ENCODE results near the gene DNAJC18.

Gene DNAJC18

DNA sequence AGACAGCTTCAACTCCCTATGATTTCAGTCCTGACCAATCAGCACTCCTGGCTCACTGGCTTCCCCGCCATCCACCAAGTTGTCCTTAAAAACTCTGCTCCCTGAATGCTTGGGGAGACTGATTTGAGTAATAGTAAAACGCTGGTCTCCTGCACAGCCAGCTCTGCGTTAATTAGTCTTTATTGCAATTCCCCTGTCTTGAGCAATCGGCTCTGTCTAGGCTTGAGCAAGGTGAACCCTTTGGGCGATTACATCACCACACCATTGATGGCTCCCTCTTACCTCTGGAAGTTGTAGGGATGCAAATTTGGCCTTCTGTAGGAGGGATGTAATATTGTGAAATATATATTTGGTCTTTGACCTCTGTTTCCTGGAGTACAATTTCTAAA, 53.3 kb downstream of the DNAJC18 start:
- no peak for DNase-seq

DNA sequence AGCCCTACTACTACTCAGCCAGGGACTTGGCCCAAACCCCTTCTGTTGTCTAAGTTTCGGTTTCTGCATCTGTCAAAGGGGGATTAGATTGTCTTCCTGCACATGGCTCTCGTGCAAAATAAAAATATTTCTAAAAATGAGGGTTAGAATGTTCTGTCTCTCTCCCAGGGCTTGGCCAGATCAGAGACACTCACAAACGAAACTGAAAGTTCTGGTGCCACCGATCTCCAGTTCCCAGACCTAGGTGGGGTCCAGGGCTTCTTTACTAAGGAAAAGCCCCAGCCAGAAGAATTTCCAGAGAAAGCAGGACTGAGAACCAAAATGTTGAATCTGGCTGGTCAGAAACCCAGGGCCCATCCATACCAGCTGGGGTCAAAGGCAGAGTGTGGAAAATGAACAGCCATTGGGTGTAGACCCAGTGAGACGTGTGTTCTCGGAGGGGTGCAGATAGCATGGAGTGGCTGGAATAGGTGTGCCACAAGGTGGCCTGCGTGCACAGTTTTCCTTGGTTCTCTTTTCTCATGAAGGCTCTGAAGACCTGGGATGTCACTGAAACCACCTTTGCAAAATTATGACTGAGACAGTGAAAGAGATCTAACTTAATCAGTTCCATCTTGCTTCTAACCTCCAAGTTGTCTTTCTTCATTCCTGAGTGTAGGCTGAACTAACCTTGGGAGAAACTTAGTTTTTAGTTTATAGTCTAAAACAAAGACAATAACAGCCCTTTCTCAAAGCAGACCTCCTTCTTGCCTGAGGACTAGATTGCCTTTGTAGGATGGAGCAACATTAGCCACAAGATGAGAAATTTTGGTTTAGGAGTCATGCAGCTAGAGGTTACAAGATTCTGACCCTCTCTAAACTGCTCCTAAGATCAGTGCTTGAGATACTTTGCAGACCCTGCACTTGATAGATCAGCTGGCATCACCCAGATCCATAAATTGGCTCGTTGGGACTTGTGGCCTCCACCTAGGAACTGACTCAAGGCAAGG, 54.0 kb downstream of the DNAJC18 start:
- no peak for DNase-seq

DNA sequence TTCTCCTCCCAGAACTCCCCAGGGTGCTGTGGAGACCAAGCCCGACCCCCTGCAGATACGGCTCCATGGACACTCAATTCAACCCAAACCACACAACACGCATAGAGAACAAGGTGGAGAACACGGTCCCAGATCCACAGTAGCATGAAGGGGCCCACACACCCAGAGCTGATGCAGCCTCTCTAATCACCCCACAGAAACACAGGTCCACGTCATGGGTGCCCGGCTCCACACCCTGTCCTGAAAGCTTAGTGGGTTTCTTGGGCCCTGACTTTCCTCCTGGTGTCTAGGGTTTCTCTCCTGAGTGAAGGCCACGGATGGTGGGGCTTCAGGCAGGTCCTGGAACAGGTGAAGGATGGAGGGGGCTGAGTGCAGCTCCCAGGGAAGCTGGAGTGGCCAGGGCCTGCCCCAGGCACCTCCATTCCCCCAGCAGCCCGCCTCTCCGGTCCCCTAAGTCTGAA, 54.7 kb downstream of the DNAJC18 start:
- DNase-seq = no peak

DNA sequence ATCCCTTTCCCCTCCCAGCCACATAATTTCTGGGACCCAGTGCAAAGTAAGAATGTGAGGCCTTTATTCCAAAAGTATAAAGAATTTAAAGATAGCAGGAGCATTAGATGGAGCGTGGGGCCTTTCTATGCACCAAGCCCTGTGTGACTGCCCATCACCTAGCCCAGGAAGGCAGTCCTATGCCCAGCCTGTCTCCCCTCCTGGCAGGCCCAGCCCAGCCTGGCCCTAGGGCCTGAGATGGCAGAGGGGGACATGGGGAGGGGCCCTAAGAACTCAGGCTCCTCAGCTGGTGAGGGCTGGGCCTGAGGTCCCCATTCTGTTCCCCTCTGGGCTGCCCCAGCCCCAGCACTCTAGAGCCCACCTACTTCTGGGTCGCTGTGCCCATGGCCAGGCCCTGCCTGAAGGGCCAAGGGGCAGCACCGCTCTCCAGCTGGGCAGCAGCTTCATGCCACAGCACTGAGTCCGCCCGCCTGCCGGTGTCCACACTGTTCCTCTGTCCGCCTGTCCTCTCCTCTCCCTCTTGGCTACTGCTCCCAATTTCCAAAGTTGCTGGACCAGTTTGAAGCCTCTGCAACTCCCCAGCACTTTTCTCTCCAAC, 55.2 kb downstream of the DNAJC18 start:
- no peak for DNase-seq

DNA sequence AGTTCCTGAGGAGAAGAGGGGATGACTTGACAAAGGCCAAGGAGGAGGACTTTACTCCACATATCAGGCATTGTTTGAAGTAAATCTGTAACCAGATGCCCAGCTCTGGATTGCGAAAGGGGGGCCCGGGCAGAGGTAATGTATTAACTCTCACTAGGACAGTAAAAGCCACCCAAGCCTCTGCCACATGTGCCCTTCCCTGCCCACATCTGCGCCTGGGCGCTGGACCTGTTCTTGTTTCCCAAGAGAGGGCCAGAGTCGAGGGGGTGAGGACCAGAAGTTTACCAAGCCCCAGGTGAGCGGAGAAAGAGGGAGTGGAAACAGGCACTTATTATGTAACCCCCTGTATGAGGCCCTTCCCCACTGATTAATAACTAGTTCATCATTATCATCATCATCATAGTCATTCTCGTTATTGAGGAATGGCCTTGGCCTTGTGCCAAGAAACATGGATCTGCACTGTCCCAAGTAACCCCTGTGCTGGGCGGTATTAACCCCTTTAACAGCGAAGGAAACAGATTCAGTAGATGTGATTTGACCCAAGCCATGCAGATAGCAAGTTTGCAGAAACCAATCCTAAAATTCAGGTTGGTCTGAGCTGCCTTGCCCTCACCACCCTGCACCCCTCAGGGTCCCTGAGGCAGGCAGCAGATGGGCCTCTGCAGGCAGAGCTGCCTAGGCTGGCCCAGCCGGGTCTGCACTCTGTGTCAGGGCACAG, 55.9 kb downstream of the DNAJC18 start, which contains the start of gene SLC23A1:
Gene SLC23A1 (minus strand): TSS at position 23 of the 718 bp plus-strand sequence. CDS start 44 bp downstream, outside the sequence.
- DNase-seq = no peak

DNA sequence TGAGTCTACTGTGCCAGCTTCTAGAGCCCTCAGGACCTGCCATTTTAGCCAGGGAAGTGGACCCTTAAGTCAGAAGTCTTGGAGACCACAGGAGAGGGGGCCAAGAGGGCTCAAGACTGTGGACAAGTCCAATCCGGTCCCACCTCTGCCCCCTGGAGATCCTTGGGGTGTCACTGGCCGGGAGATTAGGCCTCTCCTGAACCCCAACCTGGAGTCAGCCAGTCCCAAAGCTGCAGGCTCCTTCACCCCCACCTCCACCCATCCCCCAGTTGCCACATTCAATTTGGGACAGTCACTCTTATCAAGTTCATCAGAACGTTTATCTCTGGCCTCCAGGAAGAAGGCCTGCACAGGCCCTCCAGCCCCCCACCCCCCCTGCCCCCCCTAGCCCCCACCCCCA, 56.5 kb downstream of the DNAJC18 start:
- DNase-seq = no peak

DNA sequence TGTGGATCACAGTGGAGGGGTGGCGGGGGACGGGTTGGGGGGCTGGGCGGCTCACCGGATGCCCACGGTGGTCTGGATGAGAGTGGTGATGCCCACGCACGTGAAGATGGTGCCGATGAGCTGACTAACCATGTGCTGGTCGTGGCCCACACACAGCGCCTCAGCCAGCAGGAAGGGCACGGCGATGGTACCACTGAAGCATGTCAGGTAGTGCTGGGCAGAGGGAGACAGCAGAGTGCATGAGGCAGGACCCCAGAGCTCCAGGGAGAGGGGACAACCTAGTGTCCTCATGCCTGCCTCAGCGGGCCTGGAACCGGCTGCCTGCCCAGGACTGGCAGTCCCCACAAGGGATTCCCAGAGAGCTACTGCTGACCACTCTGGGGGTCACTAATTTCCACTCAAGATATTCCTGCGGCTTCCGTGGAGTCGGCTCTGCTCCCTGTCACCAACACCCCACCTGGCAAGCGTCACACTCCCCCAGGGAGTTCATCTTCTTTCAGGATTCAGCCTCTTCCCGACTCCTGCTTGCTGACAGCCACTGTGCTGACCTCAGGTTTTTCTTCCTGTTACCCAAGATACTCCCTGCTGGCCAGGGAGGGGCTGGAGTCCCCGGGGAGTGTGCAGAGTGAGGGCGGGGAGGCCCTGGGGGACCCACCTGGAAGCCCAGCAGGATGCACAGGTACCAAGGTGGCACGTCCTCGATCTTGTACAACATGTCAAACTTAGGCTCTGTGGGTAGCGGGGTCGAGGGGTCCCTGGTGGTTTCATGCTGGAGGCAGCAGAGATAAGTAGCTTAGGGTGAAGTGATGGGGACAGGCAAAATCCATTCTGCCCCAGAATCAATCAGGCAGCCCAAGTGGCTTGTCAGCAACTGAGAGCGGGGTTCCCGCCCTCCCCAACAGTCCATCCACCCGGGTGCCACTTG, 57.2 kb downstream of the DNAJC18 start:
- DNase-seq = no peak

DNA sequence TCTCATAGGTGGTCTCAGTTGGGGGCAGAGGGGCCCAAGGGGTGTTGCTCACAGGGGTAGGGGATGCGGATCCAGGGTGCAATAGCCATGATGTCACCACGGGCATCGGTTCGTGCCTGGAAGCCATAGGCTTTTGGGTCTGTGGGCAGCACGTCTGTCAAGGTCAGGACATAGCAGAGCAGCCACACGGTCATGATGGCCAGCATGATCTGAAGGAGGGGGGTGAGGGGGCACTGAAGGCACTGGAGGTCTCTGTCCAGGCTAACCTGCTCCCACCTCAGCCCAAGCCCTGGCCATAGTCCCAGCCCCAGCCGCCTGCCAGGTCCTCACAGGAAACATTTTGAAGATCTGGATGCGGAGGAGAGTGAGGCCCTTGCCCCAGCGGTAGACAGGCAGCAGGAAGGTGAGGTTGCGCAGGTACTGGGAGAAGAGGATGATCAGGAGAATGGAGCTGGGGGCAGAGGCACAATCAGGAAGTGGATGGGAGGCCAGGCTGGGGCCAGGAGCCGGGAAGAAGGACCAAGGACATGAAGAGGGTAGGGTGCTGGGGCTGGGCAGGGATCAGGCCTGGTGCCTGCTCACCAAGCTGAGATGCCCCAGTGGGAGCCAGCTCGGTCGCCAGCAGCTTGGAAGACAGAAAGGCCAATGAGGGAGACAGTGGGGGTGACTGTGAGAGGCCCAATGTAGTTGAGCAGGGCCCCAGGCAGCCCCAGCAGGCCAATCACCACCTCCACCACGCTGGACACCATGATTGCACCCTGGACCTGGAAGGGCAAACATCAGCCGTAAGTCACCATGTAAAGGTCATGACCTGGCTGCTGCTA, 59.5 kb downstream of the DNAJC18 start:
- DNase-seq = no peak

DNA sequence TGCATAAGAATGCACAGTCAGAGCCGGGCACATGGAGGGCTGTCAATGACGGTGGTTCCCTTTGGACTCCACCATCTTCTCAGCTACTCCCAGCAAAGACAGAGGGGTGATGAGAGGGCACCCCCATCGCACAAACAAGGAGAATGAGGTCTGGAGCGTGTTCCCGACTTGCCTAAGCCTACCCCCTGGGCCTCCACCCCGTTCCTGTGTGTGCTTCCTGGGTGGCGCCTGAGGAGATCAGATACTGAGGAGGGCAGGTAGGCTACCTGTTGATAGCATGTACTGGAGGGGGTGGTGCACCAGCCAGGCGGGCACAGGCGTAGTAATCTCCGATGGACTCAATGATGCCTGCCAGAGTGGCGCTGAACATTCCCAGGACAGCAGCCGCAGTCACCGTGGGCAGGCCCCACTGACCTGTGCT, 60.4 kb downstream of the DNAJC18 start:
- DNase-seq = no peak

DNA sequence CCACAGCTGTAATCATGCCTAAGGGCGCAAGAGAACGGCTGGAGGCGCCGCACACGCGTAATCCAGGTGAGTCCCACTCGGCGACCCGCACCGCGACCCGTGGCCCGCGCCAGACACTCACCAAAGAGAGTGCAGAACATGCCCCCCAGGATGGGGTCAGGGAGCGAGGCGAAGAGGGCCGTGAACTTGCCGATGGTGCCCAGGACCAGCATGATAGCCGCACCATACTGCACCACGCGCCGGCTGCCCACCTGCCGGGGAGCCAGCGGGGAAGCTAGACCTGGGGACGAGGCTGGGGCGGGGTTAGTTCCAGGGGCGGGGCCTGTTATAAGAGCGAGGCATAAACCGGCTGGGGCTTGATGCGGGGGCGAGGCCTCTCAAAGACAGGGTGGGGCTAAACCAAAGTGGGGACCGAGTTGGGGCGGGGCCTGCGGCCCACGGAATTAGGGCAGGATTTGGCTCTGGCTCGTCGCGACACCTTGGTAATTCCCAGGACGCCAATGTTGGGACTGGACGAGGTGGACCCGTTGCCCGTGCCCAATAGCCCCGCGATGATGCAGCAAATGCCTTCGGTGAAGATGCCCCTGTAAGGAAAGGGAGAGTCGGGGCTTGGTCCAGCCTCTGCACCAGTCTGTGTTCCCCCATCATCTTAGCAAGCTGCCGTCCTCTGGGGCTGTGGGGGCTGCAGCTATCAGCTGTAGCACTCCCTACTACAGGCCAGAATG, 61.1 kb downstream of the DNAJC18 start:
- DNase-seq = no peak

DNA sequence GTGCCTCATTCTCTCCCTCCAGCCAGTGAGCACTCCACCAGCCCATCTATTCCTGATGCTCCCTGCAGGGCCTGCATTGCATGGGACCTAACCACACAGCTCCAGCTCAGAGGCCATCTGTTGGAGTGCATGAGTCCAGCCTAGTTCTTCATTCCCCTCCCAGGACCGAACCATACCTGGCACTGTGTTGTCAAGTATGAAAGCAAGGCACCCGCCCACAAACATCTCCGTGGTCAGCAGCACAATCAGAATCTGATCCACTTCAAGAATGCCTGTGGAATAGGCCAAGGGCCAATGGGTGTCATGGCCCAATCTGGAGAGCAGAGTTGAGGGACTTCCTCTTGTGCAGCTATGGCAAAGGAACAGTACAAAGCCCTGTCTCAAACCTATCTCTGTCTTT, 62.1 kb downstream of the DNAJC18 start:
- no peak for DNase-seq

DNA sequence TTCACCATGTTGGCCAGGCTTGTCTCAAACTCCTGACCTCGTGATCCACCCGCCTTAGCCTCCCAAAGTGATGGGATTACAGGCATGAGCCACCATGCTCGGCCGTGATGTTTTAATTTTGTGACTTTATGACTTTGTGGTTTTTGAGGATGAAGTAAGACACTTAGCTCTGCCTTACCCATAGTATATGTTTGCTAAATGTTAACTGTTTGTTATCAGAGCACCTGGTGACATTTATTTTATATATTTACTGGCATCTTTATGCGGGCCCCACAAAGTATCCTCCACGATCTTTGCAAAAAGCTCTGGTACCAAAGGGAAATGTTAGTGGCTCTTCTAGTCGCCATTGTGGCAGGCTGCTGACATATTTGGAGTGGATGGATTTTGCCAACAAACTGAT, 63.0 kb downstream of the DNAJC18 start:
- DNase-seq = no peak

DNA sequence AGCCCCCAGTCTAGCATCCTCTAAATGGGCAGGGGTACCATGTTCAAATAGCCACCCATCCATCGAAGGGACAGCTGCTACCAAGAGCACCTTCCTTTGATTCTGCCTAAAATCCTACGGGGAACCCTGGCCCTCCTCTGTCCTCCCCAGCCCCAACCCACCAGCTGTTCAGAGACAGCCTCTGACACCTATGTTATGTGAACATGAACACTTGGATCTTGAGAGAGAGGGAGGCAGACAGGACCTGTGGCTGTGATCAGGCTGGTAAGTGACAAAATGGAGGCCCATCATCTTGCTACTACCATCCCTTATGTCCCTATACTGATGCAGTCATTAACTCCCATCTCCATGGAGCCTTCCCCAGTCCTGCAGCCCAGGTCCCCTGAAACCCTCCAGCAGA, 64.4 kb downstream of the DNAJC18 start:
- DNase-seq = no peak

DNA sequence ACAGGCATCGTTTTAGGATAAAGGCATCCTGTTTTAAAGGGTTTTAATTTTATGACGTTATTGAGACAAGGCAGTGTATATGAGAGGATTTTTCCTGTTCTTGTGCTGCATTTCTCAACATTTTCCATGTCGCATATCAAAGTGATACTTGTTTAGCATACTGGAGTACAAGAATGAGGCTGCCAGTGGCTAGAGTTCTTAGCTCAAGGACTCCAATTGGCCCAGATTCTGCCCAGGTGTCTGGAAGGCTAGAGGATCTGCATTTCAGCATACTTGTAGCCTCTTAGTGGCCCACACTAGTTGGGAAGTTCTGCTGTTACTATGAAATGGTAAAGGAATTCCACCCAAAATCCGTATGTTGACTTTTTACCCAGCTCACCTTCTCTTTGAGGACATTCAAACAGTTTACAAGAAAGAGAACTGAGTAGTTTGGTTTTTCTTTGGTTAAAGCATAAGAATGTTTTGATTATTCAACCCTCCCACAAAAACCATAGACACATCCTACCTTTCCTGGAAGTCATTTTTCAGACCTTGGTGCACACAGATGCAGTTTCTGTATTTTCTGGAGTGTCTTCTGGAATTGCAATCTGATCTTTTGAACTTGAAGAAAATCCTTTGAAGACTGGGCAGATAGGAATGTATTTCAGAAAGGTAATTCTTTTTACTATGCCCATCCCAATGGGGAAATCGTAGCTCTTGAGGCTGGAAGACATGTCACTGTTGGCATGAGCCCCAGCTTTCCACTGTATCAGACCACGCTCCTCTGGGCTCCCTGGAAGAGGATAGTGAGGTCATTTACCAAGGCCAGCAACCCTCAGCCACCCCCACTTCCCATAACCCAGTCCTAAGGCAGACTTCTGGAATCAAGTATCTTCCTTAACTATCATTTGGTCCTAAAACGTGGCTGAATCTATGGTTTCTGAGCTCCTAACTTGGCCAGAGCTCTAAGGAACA, 67.6 kb downstream of the DNAJC18 start:
- DNase-seq = no peak

DNA sequence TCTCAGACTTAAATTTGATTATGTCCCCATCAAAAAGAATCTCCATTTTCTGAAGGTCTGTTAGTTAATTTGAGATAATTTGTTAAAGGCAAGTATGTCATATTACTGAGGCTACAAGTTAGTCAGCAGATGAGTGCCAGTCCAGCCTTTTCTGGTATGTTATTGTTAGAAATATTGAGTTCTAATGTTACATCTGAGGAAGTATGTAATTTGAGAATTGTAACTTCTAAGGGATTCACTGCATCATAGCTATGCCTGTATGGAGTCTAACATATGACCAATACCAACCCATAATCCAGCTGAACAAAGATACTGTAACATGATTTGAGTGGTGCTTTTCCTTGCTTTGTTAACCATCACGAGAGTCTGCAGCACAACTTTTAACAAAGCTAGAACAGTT, 70.1 kb downstream of the DNAJC18 start:
- no peak for DNase-seq

DNA sequence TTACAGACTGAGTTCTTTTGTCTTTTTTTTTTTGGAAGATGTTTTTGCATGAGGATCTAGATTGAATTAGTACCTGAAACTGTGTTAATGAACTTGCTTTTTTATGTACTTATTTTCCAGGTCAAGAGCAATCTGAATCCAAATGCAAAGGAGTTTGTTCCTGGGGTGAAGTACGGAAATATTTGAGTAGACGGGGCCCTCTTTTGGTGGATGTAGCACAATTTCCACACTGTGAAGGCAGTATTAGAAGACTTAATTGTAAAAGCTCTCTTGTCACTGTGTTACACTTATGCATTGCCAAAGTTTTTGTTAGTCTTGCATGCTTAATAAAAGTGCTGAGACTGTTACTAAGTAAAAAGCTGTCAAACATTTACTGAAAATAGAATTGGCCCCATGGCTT, 70.7 kb downstream of the DNAJC18 start:
- DNase-seq = no peak

DNA sequence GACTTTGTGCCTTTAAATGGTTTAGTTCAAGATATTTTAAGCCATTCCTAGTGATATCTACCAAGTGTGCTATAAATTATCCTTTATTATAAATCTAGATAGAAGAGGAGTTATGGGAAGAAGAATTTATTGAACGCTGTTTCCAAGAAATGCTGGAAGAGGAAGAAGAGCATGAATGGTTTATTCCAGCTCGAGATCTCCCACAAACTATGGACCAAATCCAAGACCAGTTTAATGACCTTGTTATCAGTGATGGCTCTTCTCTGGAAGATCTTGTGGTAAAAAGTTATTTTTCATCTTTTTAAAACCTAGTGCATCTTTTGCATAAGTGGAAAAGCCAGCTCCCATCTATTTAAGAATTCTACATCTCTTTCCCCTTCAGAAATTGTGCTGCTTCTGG, 74.9 kb downstream of the DNAJC18 start:
- DNase-seq = no peak

DNA sequence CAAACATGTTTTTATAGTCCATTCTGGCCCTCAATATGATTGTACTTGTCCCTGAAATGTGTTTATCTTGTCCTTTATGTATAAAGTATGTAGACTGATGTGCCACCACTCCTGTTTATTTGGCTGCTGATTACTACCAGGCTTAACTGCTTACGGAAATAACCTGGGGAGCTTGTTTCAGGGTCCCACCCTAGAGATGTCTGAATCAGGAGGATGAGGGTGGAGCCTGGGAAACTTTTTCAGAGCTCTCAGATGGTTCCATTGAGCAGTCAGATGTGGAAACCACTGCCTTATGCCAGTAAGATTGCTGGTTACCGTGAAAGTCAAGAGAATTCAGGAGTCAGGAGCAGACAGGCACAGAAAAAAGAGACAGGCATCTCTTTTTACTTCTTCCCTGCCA, 75.4 kb downstream of the DNAJC18 start:
- DNase-seq = no peak

DNA sequence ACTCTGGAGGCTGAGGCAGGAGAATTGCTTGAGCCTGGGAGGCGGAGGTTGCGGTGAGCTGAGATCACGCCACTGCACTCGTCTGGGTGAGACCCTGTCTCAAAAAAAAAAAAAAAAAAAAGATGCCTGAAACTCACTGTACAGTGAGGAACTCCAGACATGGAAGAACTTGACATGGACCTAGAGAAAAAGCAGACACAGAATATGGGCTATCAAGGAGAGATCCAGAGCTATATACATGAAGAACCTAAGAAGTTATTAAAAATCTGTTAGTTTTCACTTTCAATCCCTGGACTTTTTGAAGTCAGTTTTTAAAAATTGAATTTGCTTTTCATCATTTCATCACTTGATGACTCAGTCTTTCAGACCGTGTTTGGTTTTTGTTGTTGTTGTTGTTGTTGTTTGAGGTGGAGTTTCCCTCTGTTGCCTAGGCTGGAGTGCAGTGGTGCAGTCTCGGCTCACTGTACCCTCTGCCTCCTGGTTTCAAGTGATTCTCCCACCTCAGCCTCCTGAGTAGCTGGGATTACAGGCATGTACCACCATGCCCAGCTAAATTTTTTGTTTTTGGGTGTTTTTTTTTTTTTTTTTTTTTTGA, 77.4 kb downstream of the DNAJC18 start:
- no peak for DNase-seq
